Skin epidermis (tissue), 12 donors: ENCODE results near the gene ADGRB3.
"Not testable (repeated sequence)": the region's sequence is repeated elsewhere in the genome, so short reads cannot be mapped to it uniquely, and the experiment has no call there.

ENCODE experiments used
- H3K27ac ChIP-seq, 21 experiments: fragments of 200-600 bp; sonication (generic) in 11 of 21; one replicate each; pipeline ENCODE4 v1.5.0; 2020; ENCODE audit warnings: mild to moderate bottlenecking in 3 of 21, inconsistent platforms in 2 of 21, moderate library complexity in 2 of 21
- H3K4me3 ChIP-seq, 7 experiments: fragments of 200-600 bp; sonication (generic) in 2 of 7; one replicate each; pipeline ENCODE4 v1.5.0; 2020; ENCODE audit warnings: inconsistent platforms in 2 of 7, mild to moderate bottlenecking in 2 of 7, moderate library complexity in 1 of 7

ADGRB3 gene

GRCh38 chr6:69424581-69424980 is 789.5 kb downstream of the ADGRB3 start:
- Histone ChIP-seq H3K27ac (no peak overlapping the region), H3K4me3 (no peak overlapping the region)

GRCh38 chr6:69427882-69428281 is 792.8 kb downstream of the ADGRB3 start:
- Histone ChIP-seq H3K27ac (no peak overlapping the region), H3K4me3 (no peak overlapping the region)

DNA sequence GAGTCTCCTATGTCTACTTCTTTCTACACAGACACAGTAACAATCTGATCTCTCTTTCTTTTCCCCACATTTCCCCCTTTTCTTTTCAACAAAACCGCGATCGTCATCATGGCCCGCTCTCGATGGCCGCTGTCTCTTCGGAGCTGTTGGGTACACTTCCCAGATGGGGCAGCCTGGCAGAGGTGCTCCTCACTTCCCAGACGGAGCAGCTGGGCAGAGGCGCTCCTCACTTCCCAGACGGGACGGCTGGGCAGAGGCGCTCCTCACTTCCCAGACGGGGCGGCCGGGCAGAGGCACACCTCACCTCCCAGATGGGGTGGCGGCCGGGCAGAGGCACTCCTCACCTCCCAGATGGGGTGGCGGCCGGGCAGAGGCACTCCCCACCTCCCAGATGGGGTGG is 797.1 kb downstream of the ADGRB3 start:
- H3K4me3 ChIP-seq, H3K27ac ChIP-seq: not testable (repeated sequence)

DNA sequence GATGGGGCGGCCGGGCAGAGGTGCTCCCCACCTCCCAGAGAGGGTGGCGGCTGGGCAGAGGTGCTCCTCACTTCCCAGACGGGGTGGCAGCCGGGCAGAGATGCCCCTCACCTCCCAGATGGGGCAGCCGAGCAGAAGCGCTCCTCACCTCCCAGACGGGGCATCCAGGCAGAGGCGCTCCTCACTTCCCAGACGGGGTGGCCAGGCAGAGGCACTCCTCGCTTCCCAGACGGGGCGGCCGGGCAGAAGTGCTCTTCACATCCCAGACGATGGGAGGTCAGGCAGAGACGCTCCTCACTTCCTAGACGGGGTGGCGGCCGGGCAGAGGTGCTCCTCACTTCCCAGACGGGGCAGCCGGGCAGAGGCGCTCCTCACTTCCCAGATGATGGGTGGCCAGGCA is 798.0 kb downstream of the ADGRB3 start:
- H3K27ac ChIP-seq, H3K4me3 ChIP-seq: not testable (repeated sequence)

DNA sequence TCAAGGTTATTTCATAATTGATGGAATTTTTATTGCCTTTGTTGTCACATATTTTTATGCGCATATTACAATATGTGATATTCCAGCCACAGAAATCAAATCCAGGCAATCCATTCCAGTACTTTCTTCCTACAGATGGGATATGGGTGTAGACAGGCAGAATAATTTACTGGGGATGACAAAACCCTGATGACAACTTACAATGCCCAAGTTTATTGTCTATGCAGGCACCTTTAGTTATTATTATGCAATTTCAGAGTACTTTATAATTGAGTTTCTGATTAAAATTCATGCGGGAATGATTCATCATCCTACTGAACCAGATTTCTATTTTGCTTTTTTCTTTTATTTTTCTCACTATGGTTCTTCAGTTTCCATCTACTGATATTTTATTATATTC is 803.0 kb downstream of the ADGRB3 start:
- H3K4me3 ChIP-seq = no peak overlapping the region
- no peak overlapping the region for H3K27ac ChIP-seq
